HUES48 (cell line): ENCODE data around the gene CLSTN1.

Experiments
- H3K27ac ChIP-seq: one replicate; pipeline ENCODE4 v1.7.0; 2013; ENCODE audit warnings: low read depth, low read length, inconsistent platforms
- H3K27me3 ChIP-seq: 2 replicates; pipeline ENCODE4 v1.6.1; 2013; ENCODE audit warnings: mild to moderate bottlenecking, low read length; ENCODE audit not compliant: control insufficient read depth, insufficient read depth
- H3K36me3 ChIP-seq: 2 replicates; pipeline ENCODE4 v1.6.1; 2013; ENCODE audit warnings: low read length; ENCODE audit not compliant: control insufficient read depth, insufficient read depth
- H3K4me1 ChIP-seq: 2 replicates; pipeline ENCODE4 v1.6.1; 2013; ENCODE audit warnings: mild to moderate bottlenecking, low read length; ENCODE audit not compliant: control insufficient read depth, insufficient read depth
- H3K4me3 ChIP-seq: 2 replicates; pipeline ENCODE4 v1.5.1; 2013; ENCODE audit warnings: mild to moderate bottlenecking, low read depth, low read length
- H3K9ac ChIP-seq: 2 replicates; pipeline ENCODE4 v1.6.1; 2013; ENCODE audit warnings: mild to moderate bottlenecking, low read depth, low read length, moderate library complexity
- H3K9me3 ChIP-seq: 2 replicates; pipeline ENCODE4 v1.6.1; 2013; ENCODE audit warnings: low read length; ENCODE audit not compliant: control insufficient read depth, insufficient read depth

Gene CLSTN1

GRCh38 chr1:9823943-9824701, at the start of gene CLSTN1:
CLSTN1 (minus strand) TSS chr1:9823965; CDS start chr1:9823733, 232 bp downstream.
- H3K27ac ChIP-seq: peak within 1 kb of the TSS; percentile 87

DNA sequence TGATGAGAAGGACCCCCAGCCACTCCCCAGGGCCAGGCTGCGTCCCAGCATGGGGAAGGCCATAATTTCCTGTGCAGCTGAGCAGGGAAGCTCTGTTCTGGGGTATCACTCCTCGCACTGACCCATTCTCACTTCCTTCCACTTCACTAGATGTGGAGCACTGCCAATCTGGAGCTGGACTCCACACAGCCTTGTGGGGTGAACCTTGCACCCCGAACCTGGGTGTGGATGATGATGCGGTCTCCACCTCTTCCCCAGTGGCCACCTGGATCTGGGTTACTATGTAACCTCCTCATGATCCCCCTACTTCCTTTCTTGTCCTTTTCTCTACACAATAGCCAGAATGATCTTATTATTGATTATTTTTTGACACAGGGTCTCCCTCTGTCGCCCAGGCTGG, 49.6 kb upstream of the CLSTN1 start:
- no peaks in the 10 kb centered on the region for H3K27me3 ChIP-seq
- no peak overlapping the region for H3K4me3 ChIP-seq
- peaks cover 15% of the 10 kb centered on the region for H3K36me3 ChIP-seq
- H3K27ac ChIP-seq: no peak overlapping the region
- H3K9me3 ChIP-seq: no peaks in the 10 kb centered on the region
- H3K9ac ChIP-seq: no peak overlapping the region
- H3K4me1 ChIP-seq: peaks cover 8% of the 10 kb centered on the region; the same call in 1 of the 2 replicates

More at GRCh38 chr1:9823943-9824701, at the start of gene CLSTN1:
- H3K4me1 ChIP-seq: peaks cover 24% of the 10 kb centered on the region
- no peaks in the 10 kb centered on the region for H3K36me3 ChIP-seq
- H3K4me3 ChIP-seq: peak within 1 kb of the TSS; percentile 92
- no peaks in the 10 kb centered on the region for H3K9me3 ChIP-seq
- peak within 1 kb of the TSS; percentile 72 for H3K9ac ChIP-seq
- H3K27me3 ChIP-seq: peaks cover 29% of the 10 kb centered on the region

DNA sequence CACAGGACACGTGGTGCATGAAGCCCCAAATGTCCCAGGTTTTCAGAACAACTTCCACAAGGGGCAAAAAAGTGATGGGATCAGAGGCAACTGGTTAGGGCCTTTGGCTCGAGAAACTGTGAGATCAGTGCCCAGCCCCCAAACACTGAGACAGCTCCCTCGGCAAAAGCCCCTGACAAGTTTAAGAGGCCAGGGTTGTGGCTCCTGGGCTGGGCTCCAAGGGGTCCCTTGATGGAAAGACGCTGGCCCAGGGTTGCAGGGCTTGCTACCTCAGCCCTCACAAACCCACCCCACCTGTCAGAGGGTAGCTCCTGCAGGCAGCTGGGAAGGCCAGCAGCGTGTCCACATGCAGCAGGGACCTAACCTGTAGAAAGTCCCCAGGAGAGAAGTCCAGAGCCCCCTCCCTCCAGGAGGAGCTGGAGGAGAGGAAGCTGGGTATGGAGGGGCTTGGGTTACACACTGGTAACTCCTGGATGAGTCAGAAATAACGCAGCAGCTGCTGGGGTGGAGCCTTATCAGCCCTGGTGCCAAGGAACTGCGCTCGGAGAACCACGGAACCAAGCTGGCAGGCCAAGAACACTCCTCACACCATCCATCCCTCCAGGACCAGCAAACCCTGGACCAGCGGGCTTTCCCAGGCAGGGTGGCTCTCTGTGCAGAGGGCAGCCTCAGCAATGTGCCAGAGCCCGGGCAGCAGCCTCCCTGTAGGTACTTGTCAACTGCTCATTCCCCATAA, 48.8 kb upstream of the CLSTN1 start:
- Histone ChIP-seq H3K36me3 (peaks cover 15% of the 10 kb centered on the region), H3K9ac (no peak overlapping the region), H3K27ac (no peak overlapping the region), H3K4me3 (no peak overlapping the region), H3K9me3 (no peaks in the 10 kb centered on the region), H3K27me3 (no peaks in the 10 kb centered on the region), H3K4me1 (peaks cover 8% of the 10 kb centered on the region; the same call in 1 of the 2 replicates)

DNA sequence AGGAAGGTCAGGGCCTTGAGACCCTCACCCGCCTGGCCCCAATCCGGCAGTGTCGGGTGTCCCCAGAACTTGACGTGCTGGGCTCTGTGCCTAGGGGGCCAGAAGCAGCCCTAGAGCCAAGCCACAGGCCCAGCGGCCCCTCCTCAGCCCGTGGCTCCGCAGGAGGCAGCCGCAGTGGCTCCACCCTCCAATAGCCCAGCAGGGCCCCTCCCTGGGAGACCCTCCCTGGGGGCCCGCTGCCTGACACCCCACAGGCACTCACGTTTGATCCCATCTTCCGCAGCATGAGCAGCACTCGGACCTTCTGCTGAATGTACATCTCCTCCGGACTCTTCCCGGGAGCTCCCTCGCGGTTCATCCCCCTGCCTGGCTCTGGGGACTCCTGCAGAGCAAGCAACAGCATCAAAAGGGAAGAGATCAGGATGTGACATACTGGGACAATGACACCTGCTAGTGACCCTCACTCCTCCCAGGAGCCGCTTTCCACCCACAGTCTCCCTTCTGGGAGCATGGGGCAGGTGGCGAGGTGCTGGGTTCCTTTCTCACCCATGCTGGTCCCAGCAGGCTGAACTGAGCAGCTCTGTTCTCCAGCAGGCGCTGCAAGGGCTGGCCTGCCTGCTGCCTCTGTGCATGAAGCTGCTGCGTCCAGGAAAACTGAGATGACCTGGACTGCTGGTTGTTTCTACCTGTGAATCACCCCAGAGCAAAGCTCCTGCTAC, 48.1 kb upstream of the CLSTN1 start:
- H3K4me3 ChIP-seq: no peak overlapping the region
- H3K4me1 ChIP-seq: peaks cover 8% of the 10 kb centered on the region; the same call in 1 of the 2 replicates
- no peaks in the 10 kb centered on the region for H3K9me3 ChIP-seq
- no peaks in the 10 kb centered on the region for H3K27me3 ChIP-seq
- peaks cover 15% of the 10 kb centered on the region for H3K36me3 ChIP-seq
- no peak overlapping the region for H3K27ac ChIP-seq
- no peak overlapping the region for H3K9ac ChIP-seq

GRCh38 chr1:9871021-9871420, 47.3 kb upstream of the CLSTN1 start:
- H3K4me1 ChIP-seq: peaks cover 8% of the 10 kb centered on the region; the same call in 1 of the 2 replicates
- no peak overlapping the region for H3K4me3 ChIP-seq
- no peak overlapping the region for H3K9ac ChIP-seq
- no peak overlapping the region for H3K27ac ChIP-seq
- no peaks in the 10 kb centered on the region for H3K9me3 ChIP-seq
- H3K27me3 ChIP-seq: no peaks in the 10 kb centered on the region
- peaks cover 15% of the 10 kb centered on the region for H3K36me3 ChIP-seq

DNA sequence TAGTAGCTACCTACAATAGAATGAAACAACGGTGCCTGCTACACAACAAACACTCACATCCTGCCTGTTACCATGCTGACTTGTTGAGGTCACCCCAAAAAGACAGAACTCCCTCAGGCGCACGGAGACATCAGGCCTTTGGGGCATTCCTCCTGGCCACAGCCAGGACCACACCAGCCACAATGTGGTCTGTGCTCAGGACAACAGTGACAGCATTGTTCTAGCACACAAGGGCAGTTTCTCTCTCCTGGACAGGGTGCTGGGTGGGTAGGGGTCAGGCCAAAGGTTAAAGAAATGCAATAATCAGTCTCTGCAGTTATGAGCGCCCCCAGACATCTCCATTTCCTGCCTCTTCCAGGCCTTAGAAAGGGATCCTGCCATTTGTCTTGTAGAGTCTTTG, 46.8 kb upstream of the CLSTN1 start:
- Histone ChIP-seq H3K9me3 (no peaks in the 10 kb centered on the region), H3K27ac (no peak overlapping the region), H3K4me3 (no peak overlapping the region), H3K27me3 (no peaks in the 10 kb centered on the region), H3K9ac (no peak overlapping the region), H3K36me3 (peaks cover 15% of the 10 kb centered on the region), H3K4me1 (peaks cover 5% of the 10 kb centered on the region; the same call in 1 of the 2 replicates)

DNA sequence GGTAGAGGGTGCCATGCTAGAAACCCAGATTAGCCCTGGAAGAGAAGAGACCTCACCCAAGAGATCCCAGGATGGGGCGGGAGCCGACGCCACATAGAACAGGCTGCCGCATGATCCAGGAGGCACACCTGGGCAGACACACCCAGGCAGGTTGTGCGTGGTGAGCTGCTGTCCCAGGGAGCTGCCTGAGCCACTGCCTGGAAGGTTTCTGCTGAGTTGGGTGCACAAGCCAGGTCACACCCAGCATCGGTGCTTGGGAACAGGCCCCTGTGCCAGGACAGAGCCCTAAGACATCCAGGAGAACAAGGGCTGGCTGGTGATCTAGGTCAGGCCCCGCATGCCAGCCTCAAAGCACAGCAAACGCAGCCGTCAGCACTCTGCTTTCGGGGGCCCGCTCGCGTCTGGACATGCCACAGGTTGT, 46.1 kb upstream of the CLSTN1 start:
- Histone ChIP-seq H3K27me3 (no peaks in the 10 kb centered on the region), H3K27ac (no peak overlapping the region), H3K4me1 (no peaks in the 10 kb centered on the region), H3K36me3 (peaks cover 15% of the 10 kb centered on the region), H3K9ac (no peak overlapping the region), H3K9me3 (no peaks in the 10 kb centered on the region), H3K4me3 (no peak overlapping the region)

GRCh38 chr1:9868244-9868590, 44.5 kb upstream of the CLSTN1 start:
- H3K36me3 ChIP-seq: peaks cover 15% of the 10 kb centered on the region
- H3K4me1 ChIP-seq: no peaks in the 10 kb centered on the region
- no peaks in the 10 kb centered on the region for H3K27me3 ChIP-seq
- H3K9ac ChIP-seq: no peak overlapping the region
- no peaks in the 10 kb centered on the region for H3K9me3 ChIP-seq
- no peak overlapping the region for H3K27ac ChIP-seq
- no peak overlapping the region for H3K4me3 ChIP-seq

- no peak overlapping the region for H3K9ac ChIP-seq
- peaks cover 15% of the 10 kb centered on the region for H3K36me3 ChIP-seq
- H3K4me1 ChIP-seq: no peaks in the 10 kb centered on the region
- no peaks in the 10 kb centered on the region for H3K9me3 ChIP-seq
- H3K4me3 ChIP-seq: no peak overlapping the region
- no peaks in the 10 kb centered on the region for H3K27me3 ChIP-seq
- no peak overlapping the region for H3K27ac ChIP-seq
Measured at GRCh38 chr1:9867408-9868243, 43.9 kb upstream of the CLSTN1 start.

GRCh38 chr1:9866836-9867235, 43.1 kb upstream of the CLSTN1 start:
- H3K27ac ChIP-seq: no peak overlapping the region
- peaks cover 15% of the 10 kb centered on the region for H3K36me3 ChIP-seq
- H3K9ac ChIP-seq: no peak overlapping the region
- no peaks in the 10 kb centered on the region for H3K27me3 ChIP-seq
- H3K4me3 ChIP-seq: no peak overlapping the region
- no peaks in the 10 kb centered on the region for H3K4me1 ChIP-seq
- no peaks in the 10 kb centered on the region for H3K9me3 ChIP-seq
